CD4-positive, CD25-positive, alpha-beta regulatory T cell (primary cell): ENCODE data around the gene PADI3. TPM values are rescaled to one million over a fixed set of nuclear protein-coding genes. Genes with fewer than 3 reads are reported as not detected.
"Not testable (repeated sequence)": the region's sequence is repeated elsewhere in the genome, so short reads cannot be mapped to it uniquely, and the experiment has no call there.

Experiments used
- ATAC-seq, 2 donors: fragments of 150-1000 bp; cut with Tn5 transposase; one replicate each; pipeline ENCODE4 v1.10.0; 2021; ENCODE audit warnings: low read depth in 2 of 2, moderate number of reproducible peaks in 2 of 2, moderate library complexity in 1 of 2
- DNase-seq, 3 donors: peaks; one replicate each; pipeline versions ENCODE4 v3.0.0 to v3.0.0-alpha.2; 2012 to 2022; ENCODE audit warnings: mixed read lengths in 1 of 3
- H3K27ac ChIP-seq: one replicate; pipeline ENCODE4 v1.7.0; 2013; ENCODE audit warnings: mild to moderate bottlenecking, low read length; ENCODE audit not compliant: insufficient read depth, poor library complexity, severe bottlenecking
- H3K27me3 ChIP-seq: one replicate; pipeline ENCODE4 v1.7.0; 2013; ENCODE audit warnings: low read length; ENCODE audit not compliant: control insufficient read depth, insufficient read depth
- H3K36me3 ChIP-seq: one replicate; pipeline ENCODE4 v1.7.0; 2013; ENCODE audit warnings: mild to moderate bottlenecking, low read length, moderate library complexity; ENCODE audit not compliant: control insufficient read depth, insufficient read depth
- H3K4me1 ChIP-seq: 2 replicates; pipeline ENCODE4 v1.7.0; 2013; ENCODE audit warnings: mild to moderate bottlenecking, low read length; ENCODE audit not compliant: insufficient read depth, control insufficient read depth, poor library complexity, severe bottlenecking
- H3K4me3 ChIP-seq: one replicate; pipeline ENCODE4 v1.7.0; 2013; ENCODE audit warnings: low read depth, mild to moderate bottlenecking, low read length, moderate library complexity
- H3K9me3 ChIP-seq, 2 experiments: 1 replicate in 1 of 2; 2 replicates in 1 of 2; pipeline ENCODE4 v1.7.0; 2013; ENCODE audit warnings: low read length in 2 of 2, mild to moderate bottlenecking in 1 of 2, moderate library complexity in 1 of 2; ENCODE audit not compliant: control insufficient read depth in 2 of 2
- H3K27ac Mint-ChIP-seq, 3 donors: one replicate each; pipeline ENCODE4 v1.8.0; 2020 to 2022; ENCODE audit warnings: mild to moderate bottlenecking in 3 of 3, mixed read lengths in 3 of 3, moderate library complexity in 2 of 3
- H3K27me3 Mint-ChIP-seq: one replicate; pipeline ENCODE4 v1.8.0; 2022; ENCODE audit warnings: mild to moderate bottlenecking, mixed read lengths
- H3K36me3 Mint-ChIP-seq: one replicate; pipeline ENCODE4 v1.8.0; 2020; ENCODE audit warnings: mixed read lengths
- H3K4me1 Mint-ChIP-seq, 4 donors: one replicate each; pipeline ENCODE4 v1.8.0; 2020 to 2022; ENCODE audit warnings: mixed read lengths in 4 of 4, mild to moderate bottlenecking in 1 of 4
- H3K4me3 Mint-ChIP-seq, 4 donors: one replicate each; pipeline ENCODE4 v1.8.0; 2020 to 2022; ENCODE audit warnings: mild to moderate bottlenecking in 4 of 4, mixed read lengths in 4 of 4, moderate library complexity in 3 of 4
- H3K9me3 Mint-ChIP-seq, 7 donors: one replicate each; pipeline ENCODE4 v1.8.0; 2020 to 2022; ENCODE audit warnings: mixed read lengths in 7 of 7, mild to moderate bottlenecking in 3 of 7, moderate library complexity in 2 of 7
- polyA plus RNA-seq, 4 donors: library from polyadenylated mRNA; unstranded; fragments of 300-500 nt; fragmentation: Illumina TruSeq; gene quantifications; one replicate each; pipeline ENCODE4 v1.2.3, GENCODE V29; 2021
- total RNA-seq: library from RNA; stranded (reverse); gene quantifications from one replicate; pipeline ENCODE4 v1.2.3, GENCODE V29; 2022

PADI3 gene
- total and polyA plus RNA-seq, 5 donors from 2014 or later: not detected

GRCh38 chr1:17236779-17237560 lies 11.9 kb upstream of the PADI3 start:
- peak overlapping the region in 1 of 3 donors; percentile 77 for H3K27ac Mint-ChIP-seq
- H3K4me3 Mint-ChIP-seq: no peak overlapping the region
- no peaks in the 10 kb centered on the region for H3K9me3 Mint-ChIP-seq
- Histone ChIP-seq H3K4me3 (no peak overlapping the region), H3K4me1 (no peaks in the 10 kb centered on the region), H3K36me3 (no peaks in the 10 kb centered on the region), H3K9me3 (no peaks in the 10 kb centered on the region), H3K27me3 (no peaks in the 10 kb centered on the region), H3K27ac (no peak overlapping the region)
- no peaks in the 10 kb centered on the region for H3K36me3 Mint-ChIP-seq
- peaks cover 0 to 5% (median under 1%) of the 10 kb centered on the region in 4 donors for H3K4me1 Mint-ChIP-seq
- ATAC-seq: peak; percentile 58 to 69
- DNase-seq: peak; percentile 60 to 74 (median 72)
- H3K27me3 Mint-ChIP-seq: no peaks in the 10 kb centered on the region

GRCh38 chr1:17237561-17237903 lies 11.4 kb upstream of the PADI3 start:
- Histone ChIP-seq H3K27me3 (no peaks in the 10 kb centered on the region), H3K4me3 (no peak overlapping the region), H3K27ac (no peak overlapping the region), H3K36me3 (no peaks in the 10 kb centered on the region), H3K9me3 (no peaks in the 10 kb centered on the region), H3K4me1 (no peaks in the 10 kb centered on the region)
- Mint-ChIP-seq H3K9me3 (no peaks in the 10 kb centered on the region), H3K27ac (peak overlapping the region in 1 of 3 donors; percentile 77), H3K4me1 (peaks cover 0 to 5% (median under 1%) of the 10 kb centered on the region in 4 donors), H3K27me3 (no peaks in the 10 kb centered on the region), H3K4me3 (no peak overlapping the region), H3K36me3 (no peaks in the 10 kb centered on the region)
- DNase-seq: no peak
- ATAC-seq: no peak

- no peak overlapping the region for H3K4me3 ChIP-seq
- H3K9me3 Mint-ChIP-seq: no peaks in the 10 kb centered on the region
- H3K27me3 ChIP-seq: no peaks in the 10 kb centered on the region
- H3K36me3 Mint-ChIP-seq: no peaks in the 10 kb centered on the region
- no peaks in the 10 kb centered on the region for H3K36me3 ChIP-seq
- no peak overlapping the region for H3K4me3 Mint-ChIP-seq
- H3K27ac Mint-ChIP-seq: no peak overlapping the region
- H3K27ac ChIP-seq: no peak overlapping the region
- H3K9me3 ChIP-seq: no peaks in the 10 kb centered on the region
- DNase-seq: peak in 1 of 3 donors; percentile 44
- H3K4me1 ChIP-seq: no peaks in the 10 kb centered on the region
- ATAC-seq: no peak
- H3K27me3 Mint-ChIP-seq: no peaks in the 10 kb centered on the region
- peaks cover 0 to 5% (median under 1%) of the 10 kb centered on the region in 4 donors for H3K4me1 Mint-ChIP-seq
Measured at GRCh38 chr1:17239420-17239819, 9.5 kb upstream of the PADI3 start.

- not testable (repeated sequence) for H3K36me3 ChIP-seq, H3K9me3 Mint-ChIP-seq, H3K27ac Mint-ChIP-seq, H3K27ac ChIP-seq, H3K4me1 ChIP-seq, H3K27me3 ChIP-seq, H3K4me1 Mint-ChIP-seq, H3K4me3 ChIP-seq, ATAC-seq, H3K9me3 ChIP-seq, H3K4me3 Mint-ChIP-seq, H3K36me3 Mint-ChIP-seq, H3K27me3 Mint-ChIP-seq
- DNase-seq: peak in 1 of 3 donors; percentile 5
Measured at GRCh38 chr1:17241011-17241779, 7.7 kb upstream of the PADI3 start.

GRCh38 chr1:17241780-17242074 lies 7.2 kb upstream of the PADI3 start:
- H3K27me3 Mint-ChIP-seq, H3K9me3 ChIP-seq, H3K27me3 ChIP-seq, H3K4me1 ChIP-seq, H3K27ac ChIP-seq, H3K36me3 Mint-ChIP-seq, H3K36me3 ChIP-seq, H3K27ac Mint-ChIP-seq, H3K4me3 Mint-ChIP-seq, H3K9me3 Mint-ChIP-seq, DNase-seq, H3K4me1 Mint-ChIP-seq, H3K4me3 ChIP-seq, ATAC-seq: not testable (repeated sequence)

GRCh38 chr1:17243274-17243673 lies 5.6 kb upstream of the PADI3 start:
- H3K4me1 Mint-ChIP-seq: peaks cover 0 to 1% (median 0%) of the 10 kb centered on the region in 4 donors
- H3K4me3 Mint-ChIP-seq: no peak overlapping the region
- Histone ChIP-seq H3K9me3 (no peaks in the 10 kb centered on the region), H3K4me1 (no peaks in the 10 kb centered on the region), H3K36me3 (no peaks in the 10 kb centered on the region), H3K27me3 (no peaks in the 10 kb centered on the region), H3K27ac (no peak overlapping the region), H3K4me3 (no peak overlapping the region)
- H3K27me3 Mint-ChIP-seq: no peaks in the 10 kb centered on the region
- no peaks in the 10 kb centered on the region for H3K36me3 Mint-ChIP-seq
- ATAC-seq (no peak), DNase-seq (no peak)
- H3K9me3 Mint-ChIP-seq: no peaks in the 10 kb centered on the region
- H3K27ac Mint-ChIP-seq: no peak overlapping the region

- no peak overlapping the region for H3K4me3 ChIP-seq
- H3K4me1 ChIP-seq: no peaks in the 10 kb centered on the region
- H3K27ac ChIP-seq: no peak overlapping the region
- H3K9me3 ChIP-seq: no peaks in the 10 kb centered on the region
- no peak for ATAC-seq
- DNase-seq: no peak
- Mint-ChIP-seq H3K4me3 (no peak overlapping the region), H3K4me1 (peaks cover 0 to 1% (median 0%) of the 10 kb centered on the region in 4 donors), H3K9me3 (no peaks in the 10 kb centered on the region), H3K36me3 (no peaks in the 10 kb centered on the region), H3K27ac (no peak overlapping the region), H3K27me3 (no peaks in the 10 kb centered on the region)
- H3K36me3 ChIP-seq: no peaks in the 10 kb centered on the region
- H3K27me3 ChIP-seq: no peaks in the 10 kb centered on the region
Measured at GRCh38 chr1:17244821-17245740, 3.8 kb upstream of the PADI3 start.
